ENCODE data around the gene MRPL49. TPM values are rescaled to one million over a fixed set of nuclear protein-coding genes. Genes with fewer than 3 reads are reported as not detected.

The MRPL49 gene
- total and polyA plus RNA-seq, 9 of the 15 experiments (the other 6 are each of a cell fraction or from before 2014, with no cell fraction given) = 74.3 to 132 (median 91.2) TPM

DNA sequence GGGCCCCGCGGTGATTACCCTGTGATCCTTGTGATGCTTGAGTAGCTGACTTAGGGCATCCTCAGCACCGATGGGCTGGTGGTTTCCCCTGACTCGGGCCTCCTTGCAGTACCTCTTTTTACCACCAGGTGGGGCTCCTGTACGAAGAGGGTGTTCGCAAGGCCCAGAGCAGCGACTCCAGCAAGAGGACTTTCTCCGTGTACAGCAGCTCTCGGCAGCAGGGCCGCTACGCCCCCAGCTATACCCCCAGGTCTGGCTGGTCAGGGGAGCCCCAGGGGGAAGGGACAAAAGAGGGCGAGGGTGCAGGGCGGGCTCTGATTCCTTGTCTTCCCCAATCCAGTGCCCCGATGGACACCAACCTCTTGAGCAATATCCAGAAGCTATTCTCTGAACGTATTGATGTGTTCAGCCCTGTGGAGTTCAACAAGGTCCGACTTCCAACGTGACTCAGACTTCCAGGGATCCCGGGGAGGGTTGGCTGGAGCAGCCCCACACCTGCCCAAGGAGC is 11.7 kb upstream of the MRPL49 start (continued):
- TF ChIP-seq FOXK1 (CRISPR knock-in tag; IDR thresholded peaks at IDR 0.05; ENCODE audit: borderline replicate concordance) (0 out of 2 replicates have a peak, but pooled peaks have one; percentile 56), DIDO1 (tag; IDR thresholded peaks at IDR 0.05; ENCODE audit: low read depth) (no peak), SPI1 (IDR thresholded peaks at IDR 0.05; ENCODE audit: borderline replicate concordance, low read depth, low read length) (0 out of 2 replicates have a peak, but pooled peaks have one; percentile 16), XRCC5 (IDR thresholded peaks at IDR 0.05; ENCODE audit: low read depth, low read length) (no peak), SMARCB1 (IDR thresholded peaks at IDR 0.05; ENCODE audit: insufficient read length, low read depth) (no peak), ZFP36 (IDR thresholded peaks at IDR 0.05; ENCODE audit: low read depth, low read length, partially characterized antibody) (no peak), CXXC5 (CRISPR knock-in tag; IDR thresholded peaks at IDR 0.05) (no peak), SIRT6 (IDR thresholded peaks at IDR 0.05; ENCODE audit: low read depth, low read length) (no peak), E2F3 (CRISPR knock-in tag; IDR thresholded peaks at IDR 0.05) (no peak)
- TF ChIP-seq, protein P1, sequence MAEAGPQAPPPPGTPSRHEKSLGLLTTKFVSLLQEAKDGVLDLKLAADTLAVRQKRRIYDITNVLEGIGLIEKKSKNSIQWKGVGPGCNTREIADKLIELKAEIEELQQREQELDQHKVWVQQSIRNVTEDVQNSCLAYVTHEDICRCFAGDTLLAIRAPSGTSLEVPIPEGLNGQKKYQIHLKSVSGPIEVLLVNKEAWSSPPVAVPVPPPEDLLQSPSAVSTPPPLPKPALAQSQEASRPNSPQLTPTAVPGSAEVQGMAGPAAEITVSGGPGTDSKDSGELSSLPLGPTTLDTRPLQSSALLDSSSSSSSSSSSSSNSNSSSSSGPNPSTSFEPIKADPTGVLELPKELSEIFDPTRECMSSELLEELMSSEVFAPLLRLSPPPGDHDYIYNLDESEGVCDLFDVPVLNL (CRISPR knock-in tag; IDR thresholded peaks at IDR 0.05; ENCODE audit: low read depth) = no peak
- TF ChIP-seq, protein P2, sequence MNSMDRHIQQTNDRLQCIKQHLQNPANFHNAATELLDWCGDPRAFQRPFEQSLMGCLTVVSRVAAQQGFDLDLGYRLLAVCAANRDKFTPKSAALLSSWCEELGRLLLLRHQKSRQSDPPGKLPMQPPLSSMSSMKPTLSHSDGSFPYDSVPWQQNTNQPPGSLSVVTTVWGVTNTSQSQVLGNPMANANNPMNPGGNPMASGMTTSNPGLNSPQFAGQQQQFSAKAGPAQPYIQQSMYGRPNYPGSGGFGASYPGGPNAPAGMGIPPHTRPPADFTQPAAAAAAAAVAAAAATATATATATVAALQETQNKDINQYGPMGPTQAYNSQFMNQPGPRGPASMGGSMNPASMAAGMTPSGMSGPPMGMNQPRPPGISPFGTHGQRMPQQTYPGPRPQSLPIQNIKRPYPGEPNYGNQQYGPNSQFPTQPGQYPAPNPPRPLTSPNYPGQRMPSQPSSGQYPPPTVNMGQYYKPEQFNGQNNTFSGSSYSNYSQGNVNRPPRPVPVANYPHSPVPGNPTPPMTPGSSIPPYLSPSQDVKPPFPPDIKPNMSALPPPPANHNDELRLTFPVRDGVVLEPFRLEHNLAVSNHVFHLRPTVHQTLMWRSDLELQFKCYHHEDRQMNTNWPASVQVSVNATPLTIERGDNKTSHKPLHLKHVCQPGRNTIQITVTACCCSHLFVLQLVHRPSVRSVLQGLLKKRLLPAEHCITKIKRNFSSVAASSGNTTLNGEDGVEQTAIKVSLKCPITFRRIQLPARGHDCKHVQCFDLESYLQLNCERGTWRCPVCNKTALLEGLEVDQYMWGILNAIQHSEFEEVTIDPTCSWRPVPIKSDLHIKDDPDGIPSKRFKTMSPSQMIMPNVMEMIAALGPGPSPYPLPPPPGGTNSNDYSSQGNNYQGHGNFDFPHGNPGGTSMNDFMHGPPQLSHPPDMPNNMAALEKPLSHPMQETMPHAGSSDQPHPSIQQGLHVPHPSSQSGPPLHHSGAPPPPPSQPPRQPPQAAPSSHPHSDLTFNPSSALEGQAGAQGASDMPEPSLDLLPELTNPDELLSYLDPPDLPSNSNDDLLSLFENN (IDR thresholded peaks at IDR 0.05; ENCODE audit: low read depth in 2 of 2, low read length in 2 of 2) = 0 out of 4 replicates have a peak, but pooled peaks of 1 of the 2 experiments have one; percentile 43
- TF ChIP-seq, protein P3, sequence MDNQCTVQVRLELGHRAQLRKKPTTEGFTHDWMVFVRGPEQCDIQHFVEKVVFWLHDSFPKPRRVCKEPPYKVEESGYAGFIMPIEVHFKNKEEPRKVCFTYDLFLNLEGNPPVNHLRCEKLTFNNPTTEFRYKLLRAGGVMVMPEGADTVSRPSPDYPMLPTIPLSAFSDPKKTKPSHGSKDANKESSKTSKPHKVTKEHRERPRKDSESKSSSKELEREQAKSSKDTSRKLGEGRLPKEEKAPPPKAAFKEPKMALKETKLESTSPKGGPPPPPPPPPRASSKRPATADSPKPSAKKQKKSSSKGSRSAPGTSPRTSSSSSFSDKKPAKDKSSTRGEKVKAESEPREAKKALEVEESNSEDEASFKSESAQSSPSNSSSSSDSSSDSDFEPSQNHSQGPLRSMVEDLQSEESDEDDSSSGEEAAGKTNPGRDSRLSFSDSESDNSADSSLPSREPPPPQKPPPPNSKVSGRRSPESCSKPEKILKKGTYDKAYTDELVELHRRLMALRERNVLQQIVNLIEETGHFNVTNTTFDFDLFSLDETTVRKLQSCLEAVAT (IDR thresholded peaks at IDR 0.05) = no peak
- TF ChIP-seq, protein P4, sequence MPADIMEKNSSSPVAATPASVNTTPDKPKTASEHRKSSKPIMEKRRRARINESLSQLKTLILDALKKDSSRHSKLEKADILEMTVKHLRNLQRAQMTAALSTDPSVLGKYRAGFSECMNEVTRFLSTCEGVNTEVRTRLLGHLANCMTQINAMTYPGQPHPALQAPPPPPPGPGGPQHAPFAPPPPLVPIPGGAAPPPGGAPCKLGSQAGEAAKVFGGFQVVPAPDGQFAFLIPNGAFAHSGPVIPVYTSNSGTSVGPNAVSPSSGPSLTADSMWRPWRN (IDR thresholded peaks at IDR 0.05; ENCODE audit: low read depth) = no peak
- TF ChIP-seq, protein P5, sequence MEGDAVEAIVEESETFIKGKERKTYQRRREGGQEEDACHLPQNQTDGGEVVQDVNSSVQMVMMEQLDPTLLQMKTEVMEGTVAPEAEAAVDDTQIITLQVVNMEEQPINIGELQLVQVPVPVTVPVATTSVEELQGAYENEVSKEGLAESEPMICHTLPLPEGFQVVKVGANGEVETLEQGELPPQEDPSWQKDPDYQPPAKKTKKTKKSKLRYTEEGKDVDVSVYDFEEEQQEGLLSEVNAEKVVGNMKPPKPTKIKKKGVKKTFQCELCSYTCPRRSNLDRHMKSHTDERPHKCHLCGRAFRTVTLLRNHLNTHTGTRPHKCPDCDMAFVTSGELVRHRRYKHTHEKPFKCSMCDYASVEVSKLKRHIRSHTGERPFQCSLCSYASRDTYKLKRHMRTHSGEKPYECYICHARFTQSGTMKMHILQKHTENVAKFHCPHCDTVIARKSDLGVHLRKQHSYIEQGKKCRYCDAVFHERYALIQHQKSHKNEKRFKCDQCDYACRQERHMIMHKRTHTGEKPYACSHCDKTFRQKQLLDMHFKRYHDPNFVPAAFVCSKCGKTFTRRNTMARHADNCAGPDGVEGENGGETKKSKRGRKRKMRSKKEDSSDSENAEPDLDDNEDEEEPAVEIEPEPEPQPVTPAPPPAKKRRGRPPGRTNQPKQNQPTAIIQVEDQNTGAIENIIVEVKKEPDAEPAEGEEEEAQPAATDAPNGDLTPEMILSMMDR (IDR thresholded peaks at IDR 0.05 in 2 of 3, conservative IDR thresholded peaks at IDR 0.05 in 1 of 3; ENCODE audit: insufficient read depth in 2 of 3, low read depth in 1 of 3, low read length in 3 of 3) = peak; percentile 88 to 94 (median 90)
